Measurements from ENCODE around the gene RTCB. TPM values are rescaled to one million over a fixed set of nuclear protein-coding genes. Genes with fewer than 3 reads are reported as not detected.

The RTCB gene
- total RNA-seq, 3 donors from 2014 or later = 73.1 to 113 (median 85.6) TPM

DNA sequence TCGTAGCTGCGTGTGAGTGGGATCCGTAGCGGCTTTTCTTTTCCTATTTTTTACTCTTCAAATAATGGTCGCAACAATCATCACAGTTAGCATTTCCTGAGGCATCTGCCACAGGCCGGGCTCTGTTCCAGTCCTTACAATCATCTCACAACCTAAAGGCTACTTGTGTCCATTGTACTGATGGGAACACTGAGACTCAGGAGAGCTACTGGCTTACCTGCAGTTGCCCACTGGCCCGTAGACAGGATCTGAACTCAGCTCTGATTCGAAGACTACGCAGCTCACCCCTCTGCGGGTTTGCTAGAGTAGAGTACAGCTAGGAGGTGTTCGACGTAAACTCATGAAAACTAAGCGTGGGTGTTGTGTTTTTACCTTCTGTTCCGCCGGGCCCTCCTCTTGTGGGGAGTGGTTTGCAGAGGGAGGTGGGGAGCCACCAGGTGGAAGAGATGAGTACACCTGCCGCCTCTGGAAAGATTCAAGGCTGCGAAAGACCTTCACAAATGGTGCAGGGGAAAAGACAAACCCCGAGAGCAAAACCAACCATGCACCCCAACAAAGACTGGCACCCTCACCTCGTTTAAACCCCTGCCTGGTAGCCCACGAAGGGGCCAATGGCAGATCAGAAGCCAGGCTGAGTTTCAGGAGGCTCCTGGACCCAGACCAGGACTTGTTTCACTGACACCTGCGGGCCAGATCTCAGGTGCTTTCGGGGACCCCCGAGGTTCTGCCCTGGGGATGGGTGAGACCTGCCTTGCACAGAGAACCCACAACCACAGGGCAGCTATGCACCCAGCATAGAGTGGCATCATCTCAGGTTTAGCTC lies 72.6 kb downstream of the RTCB start:
- DNase-seq (no peak), ATAC-seq (no peak)
- intact Hi-C loops (cut with DNase I, micrococcal nuclease) = no loop called here
- no peak overlapping the region for H3K4me3 ChIP-seq
- H3K4me1 ChIP-seq (ENCODE audit: low read depth) = no peaks in the 10 kb centered on the region
- no peaks in the 10 kb centered on the region for H3K9me3 ChIP-seq
- no peaks in the 10 kb centered on the region for H3K36me3 ChIP-seq (ENCODE audit: low read depth)
- TF ChIP-seq, protein P1, sequence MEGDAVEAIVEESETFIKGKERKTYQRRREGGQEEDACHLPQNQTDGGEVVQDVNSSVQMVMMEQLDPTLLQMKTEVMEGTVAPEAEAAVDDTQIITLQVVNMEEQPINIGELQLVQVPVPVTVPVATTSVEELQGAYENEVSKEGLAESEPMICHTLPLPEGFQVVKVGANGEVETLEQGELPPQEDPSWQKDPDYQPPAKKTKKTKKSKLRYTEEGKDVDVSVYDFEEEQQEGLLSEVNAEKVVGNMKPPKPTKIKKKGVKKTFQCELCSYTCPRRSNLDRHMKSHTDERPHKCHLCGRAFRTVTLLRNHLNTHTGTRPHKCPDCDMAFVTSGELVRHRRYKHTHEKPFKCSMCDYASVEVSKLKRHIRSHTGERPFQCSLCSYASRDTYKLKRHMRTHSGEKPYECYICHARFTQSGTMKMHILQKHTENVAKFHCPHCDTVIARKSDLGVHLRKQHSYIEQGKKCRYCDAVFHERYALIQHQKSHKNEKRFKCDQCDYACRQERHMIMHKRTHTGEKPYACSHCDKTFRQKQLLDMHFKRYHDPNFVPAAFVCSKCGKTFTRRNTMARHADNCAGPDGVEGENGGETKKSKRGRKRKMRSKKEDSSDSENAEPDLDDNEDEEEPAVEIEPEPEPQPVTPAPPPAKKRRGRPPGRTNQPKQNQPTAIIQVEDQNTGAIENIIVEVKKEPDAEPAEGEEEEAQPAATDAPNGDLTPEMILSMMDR (IDR thresholded peaks at IDR 0.05) = no peak

DNA sequence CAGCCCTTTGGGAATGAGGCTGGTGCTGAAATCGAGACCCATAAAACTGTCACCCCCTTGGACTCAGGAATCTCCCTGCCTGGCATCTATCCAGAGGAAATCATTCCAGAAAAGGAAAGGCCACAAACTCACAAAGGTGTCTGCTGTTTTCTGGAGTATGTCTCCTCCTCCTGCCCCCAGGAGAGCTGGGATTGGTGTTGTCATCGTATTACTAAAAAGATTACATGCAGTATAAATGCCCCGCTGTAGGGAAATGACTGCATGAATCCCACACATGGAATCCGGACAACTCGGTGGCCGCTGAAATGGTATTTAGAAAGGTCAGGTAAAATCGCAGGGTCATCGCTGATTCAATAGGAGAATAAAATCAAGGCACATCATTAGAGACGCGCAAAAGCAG lies 73.3 kb downstream of the RTCB start:
- no peaks in the 10 kb centered on the region for H3K36me3 ChIP-seq (ENCODE audit: low read depth)
- ATAC-seq (no peak), DNase-seq (no peak)
- H3K4me3 ChIP-seq = no peak overlapping the region
- no peaks in the 10 kb centered on the region for H3K4me1 ChIP-seq (ENCODE audit: low read depth)
- no peaks in the 10 kb centered on the region for H3K9me3 ChIP-seq
- TF ChIP-seq, protein P1 (IDR thresholded peaks at IDR 0.05) = no peak
- intact Hi-C loops (cut with DNase I, micrococcal nuclease) = no loop called here

Other genes starting within 250 kb of the RTCB start
- not detected for gene RFPL2, start 207.2 kb downstream of the RTCB start, total RNA-seq
- gene SLC5A4, start 156.9 kb downstream of the RTCB start, total RNA-seq = under 1 TPM in 2 of 3 donors, not detected in 1; 0.13 to 0.14 TPM
- gene RFPL3, start 54.4 kb downstream of the RTCB start, total RNA-seq = not detected
- not detected for gene BPIFC, start 52.2 kb upstream of the RTCB start, total RNA-seq
- 10 to 100 TPM; 63.0 to 84.3 (median 71.5) TPM for gene FBXO7, start 62.6 kb upstream of the RTCB start, total RNA-seq

Measured in mucosa of descending colon (tissue), 3 donors.